Trophoblast cell (in vitro differentiated cells and primary cell): Measurements from ENCODE around the gene IQSEC3.

Experiments
- DNase-seq, 2 donors: peaks; one replicate each; pipeline ENCODE4 v3.0.0-alpha.2; 2016
- H2AFZ ChIP-seq: 2 replicates; pipeline ENCODE4 v1.6.1; 2013; ENCODE audit warnings: low read length, moderate library complexity, mild to moderate bottlenecking; ENCODE audit not compliant: insufficient read depth, poor library complexity
- H2AK5ac ChIP-seq: 2 replicates; pipeline ENCODE4 v1.6.1; 2013; ENCODE audit warnings: mild to moderate bottlenecking, low read length
- H2BK120ac ChIP-seq: 2 replicates; pipeline ENCODE4 v1.6.1; 2013; ENCODE audit warnings: low read length, mild to moderate bottlenecking, moderate library complexity; ENCODE audit not compliant: insufficient read depth, poor library complexity
- H2BK12ac ChIP-seq: 2 replicates; pipeline ENCODE4 v1.6.1; 2013; ENCODE audit warnings: mild to moderate bottlenecking, low read length, moderate library complexity
- H2BK5ac ChIP-seq: 2 replicates; pipeline ENCODE4 v1.6.1; 2013; ENCODE audit warnings: low read length, low read depth, moderate library complexity, mild to moderate bottlenecking; ENCODE audit not compliant: poor library complexity
- H3K14ac ChIP-seq: 2 replicates; pipeline ENCODE4 v1.6.1; 2013; ENCODE audit warnings: mild to moderate bottlenecking, low read length
- H3K18ac ChIP-seq: 2 replicates; pipeline ENCODE4 v1.6.1; 2013; ENCODE audit warnings: mild to moderate bottlenecking, low read length
- H3K23ac ChIP-seq: 2 replicates; pipeline ENCODE4 v1.6.1; 2013; ENCODE audit warnings: low read length
- H3K27ac ChIP-seq: 2 replicates; pipeline ENCODE4 v1.5.1; 2013; ENCODE audit warnings: low read depth, mild to moderate bottlenecking, inconsistent platforms, low read length, moderate library complexity
- H3K27me3 ChIP-seq: 2 replicates; pipeline ENCODE4 v1.6.1; 2013; ENCODE audit warnings: inconsistent platforms, mild to moderate bottlenecking, low read length, moderate library complexity; ENCODE audit not compliant: insufficient read depth
- H3K36me3 ChIP-seq, 2 experiments: 1 replicate in 1 of 2; 2 replicates in 1 of 2; pipeline ENCODE4 v1.6.1; 2013; ENCODE audit warnings: low read length in 2 of 2, mild to moderate bottlenecking in 2 of 2, moderate library complexity in 1 of 2; ENCODE audit not compliant: insufficient read depth in 2 of 2, control insufficient read depth in 1 of 2
- H3K4ac ChIP-seq: 2 replicates; pipeline ENCODE4 v1.6.1; 2013; ENCODE audit warnings: low read depth, mild to moderate bottlenecking, low read length, moderate library complexity
- H3K4me1 ChIP-seq, 2 experiments: 1 replicate in 1 of 2; 2 replicates in 1 of 2; pipeline ENCODE4 v1.6.1; 2013; ENCODE audit warnings: low read length in 2 of 2, mild to moderate bottlenecking in 2 of 2, moderate library complexity in 1 of 2; ENCODE audit not compliant: insufficient read depth in 2 of 2, control insufficient read depth in 1 of 2
- H3K4me2 ChIP-seq: 2 replicates; pipeline ENCODE4 v1.6.1; 2013; ENCODE audit warnings: inconsistent platforms, mild to moderate bottlenecking, low read length, moderate library complexity
- H3K4me3 ChIP-seq: 2 replicates; pipeline ENCODE4 v1.5.1; 2013; ENCODE audit warnings: mild to moderate bottlenecking, low read depth, low read length, inconsistent platforms
- H3K79me1 ChIP-seq: one replicate; pipeline ENCODE4 v1.6.1; 2013; ENCODE audit warnings: low read length
- H3K79me2 ChIP-seq: 2 replicates; pipeline ENCODE4 v1.6.1; 2013; ENCODE audit warnings: low read length, mild to moderate bottlenecking; ENCODE audit not compliant: control insufficient read depth, insufficient read depth, poor library complexity
- H3K9ac ChIP-seq: 2 replicates; pipeline ENCODE4 v1.6.1; 2013; ENCODE audit warnings: mild to moderate bottlenecking, low read length
- H3K9me3 ChIP-seq: 2 replicates; pipeline ENCODE4 v1.6.1; 2013; ENCODE audit warnings: low read depth, mild to moderate bottlenecking, control low read depth, inconsistent platforms, low read length; ENCODE audit not compliant: insufficient read depth
- H4K12ac ChIP-seq: 2 replicates; pipeline ENCODE4 v1.6.1; 2013; ENCODE audit warnings: low read depth, mild to moderate bottlenecking, low read length, moderate library complexity
- H4K8ac ChIP-seq: 2 replicates; pipeline ENCODE4 v1.6.1; 2013; ENCODE audit warnings: low read depth, mild to moderate bottlenecking, low read length, moderate library complexity
- H4K91ac ChIP-seq: one replicate; pipeline ENCODE4 v1.6.1; 2013; ENCODE audit warnings: low read depth, mild to moderate bottlenecking, low read length, moderate library complexity
- WGBS: extraction: QIAGEN DNeasy Blood & Tissue Kit; methylation state at CpG from one replicate; pipeline ENCODE4 v1.1.7; 2013; ENCODE audit warnings: missing lambda C conversion rate; ENCODE audit not compliant: insufficient read length, insufficient coverage; ENCODE audit errors: extremely low coverage; 5-methylcytosine and 5-hydroxymethylcytosine counted together

IQSEC3 gene

DNA sequence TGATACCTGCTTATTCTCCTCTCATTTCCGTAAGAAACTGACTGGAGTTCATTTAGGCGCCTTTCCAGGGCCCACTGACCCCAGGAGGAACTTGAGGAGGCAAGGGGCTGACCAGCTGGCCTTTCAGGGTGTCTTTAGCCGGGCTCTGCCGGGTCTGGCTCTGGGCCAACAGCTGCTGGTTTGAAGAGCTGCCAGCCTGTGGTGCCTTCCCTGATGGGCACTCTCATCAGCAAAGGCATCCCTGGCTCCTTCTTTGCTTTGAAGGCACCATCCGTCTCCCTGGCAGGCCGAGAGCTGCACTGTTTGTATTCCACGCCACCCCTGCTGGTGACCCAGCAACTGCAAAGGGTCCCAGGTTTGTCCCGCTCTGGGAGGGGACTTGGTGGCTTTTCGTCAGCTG lies 42.0 kb downstream of the IQSEC3 start:
- H2AFZ ChIP-seq = no peak overlapping the region
- no peak overlapping the region for H2BK120ac ChIP-seq
- H3K36me3 ChIP-seq = no peaks in the 10 kb centered on the region
- H4K8ac ChIP-seq = no peak overlapping the region
- H2BK12ac ChIP-seq = no peak overlapping the region
- no peak overlapping the region for H2AK5ac ChIP-seq
- no peak for DNase-seq
- H3K9me3 ChIP-seq = no peaks in the 10 kb centered on the region
- H3K79me2 ChIP-seq = no peaks in the 10 kb centered on the region
- no peak overlapping the region for H3K14ac ChIP-seq
- H3K27ac ChIP-seq = no peak overlapping the region
- no peaks in the 10 kb centered on the region for H3K4me1 ChIP-seq
- H3K4ac ChIP-seq = no peak overlapping the region
- H3K9ac ChIP-seq = no peak overlapping the region
- no peak overlapping the region for H3K23ac ChIP-seq
- no peak overlapping the region for H4K12ac ChIP-seq
- H3K4me2 ChIP-seq = no peak overlapping the region
- no peaks in the 10 kb centered on the region for H3K79me1 ChIP-seq
- H4K91ac ChIP-seq = no peak overlapping the region
- no peak overlapping the region for H3K18ac ChIP-seq
- no peak overlapping the region for H2BK5ac ChIP-seq
- no peaks in the 10 kb centered on the region for H3K27me3 ChIP-seq
- H3K4me3 ChIP-seq = no peak overlapping the region
- no CpG with 5 or more reads among the region's 9 CpGs for WGBS

DNA sequence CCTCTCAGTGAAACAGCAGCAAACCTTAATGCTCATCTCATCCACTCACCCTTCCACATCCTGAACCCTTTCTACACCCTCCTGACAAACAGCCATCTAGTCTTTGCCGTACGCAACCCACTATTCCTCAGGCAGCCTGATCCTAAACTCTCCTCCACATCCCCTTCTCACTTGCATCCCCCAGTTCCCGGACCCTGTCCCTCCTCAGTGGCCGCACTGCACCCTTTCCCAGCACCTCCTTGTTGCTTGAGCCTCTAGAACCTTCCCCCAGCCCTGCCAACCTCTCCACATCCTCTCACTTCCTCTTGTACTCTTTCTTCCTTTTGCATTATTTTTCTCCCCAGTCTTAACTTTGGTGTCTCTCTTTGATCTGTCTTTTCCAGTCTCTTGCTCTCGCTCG lies 42.9 kb downstream of the IQSEC3 start:
- no peak for DNase-seq

DNA sequence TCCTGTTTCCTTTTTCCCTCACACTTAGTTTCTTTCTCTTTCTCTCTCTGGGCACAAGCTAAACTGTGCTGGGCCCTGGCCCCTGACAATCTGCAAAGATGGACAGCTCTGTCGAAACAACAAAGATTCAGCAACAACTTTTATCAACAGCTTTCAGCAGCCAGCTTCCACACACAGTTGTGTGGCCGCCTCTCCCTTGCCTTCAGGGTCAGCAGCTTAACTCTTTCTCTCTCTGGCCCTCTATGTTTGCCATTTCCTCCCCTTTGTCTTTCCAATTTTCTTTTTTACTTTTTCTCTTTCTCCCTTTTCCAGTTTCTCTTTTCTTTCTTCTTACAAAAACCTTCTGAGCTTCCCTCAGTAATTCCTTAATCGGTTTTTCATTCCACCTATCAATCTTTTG lies 43.3 kb downstream of the IQSEC3 start:
- no CpG with 5 or more reads among the region's 3 CpGs for WGBS
- no peaks in the 10 kb centered on the region for H3K79me2 ChIP-seq

More for the DNA sequence above, 42.9 kb downstream of the IQSEC3 start:
- Histone ChIP-seq H3K4ac (no peak overlapping the region), H4K91ac (no peak overlapping the region), H3K4me2 (no peak overlapping the region), H2BK12ac (no peak overlapping the region), H3K23ac (no peak overlapping the region), H4K8ac (no peak overlapping the region), H3K79me1 (no peaks in the 10 kb centered on the region), H3K14ac (no peak overlapping the region), H3K9me3 (no peaks in the 10 kb centered on the region), H3K9ac (no peak overlapping the region), H3K36me3 (no peaks in the 10 kb centered on the region), H2AK5ac (no peak overlapping the region), H3K18ac (no peak overlapping the region), H2AFZ (no peak overlapping the region), H2BK5ac (no peak overlapping the region), H3K27ac (no peak overlapping the region), H3K4me3 (no peak overlapping the region), H2BK120ac (no peak overlapping the region), H3K27me3 (no peaks in the 10 kb centered on the region), H3K79me2 (no peaks in the 10 kb centered on the region), H4K12ac (no peak overlapping the region), H3K4me1 (no peaks in the 10 kb centered on the region)
- no CpG with 5 or more reads among the region's 6 CpGs for WGBS

DNA sequence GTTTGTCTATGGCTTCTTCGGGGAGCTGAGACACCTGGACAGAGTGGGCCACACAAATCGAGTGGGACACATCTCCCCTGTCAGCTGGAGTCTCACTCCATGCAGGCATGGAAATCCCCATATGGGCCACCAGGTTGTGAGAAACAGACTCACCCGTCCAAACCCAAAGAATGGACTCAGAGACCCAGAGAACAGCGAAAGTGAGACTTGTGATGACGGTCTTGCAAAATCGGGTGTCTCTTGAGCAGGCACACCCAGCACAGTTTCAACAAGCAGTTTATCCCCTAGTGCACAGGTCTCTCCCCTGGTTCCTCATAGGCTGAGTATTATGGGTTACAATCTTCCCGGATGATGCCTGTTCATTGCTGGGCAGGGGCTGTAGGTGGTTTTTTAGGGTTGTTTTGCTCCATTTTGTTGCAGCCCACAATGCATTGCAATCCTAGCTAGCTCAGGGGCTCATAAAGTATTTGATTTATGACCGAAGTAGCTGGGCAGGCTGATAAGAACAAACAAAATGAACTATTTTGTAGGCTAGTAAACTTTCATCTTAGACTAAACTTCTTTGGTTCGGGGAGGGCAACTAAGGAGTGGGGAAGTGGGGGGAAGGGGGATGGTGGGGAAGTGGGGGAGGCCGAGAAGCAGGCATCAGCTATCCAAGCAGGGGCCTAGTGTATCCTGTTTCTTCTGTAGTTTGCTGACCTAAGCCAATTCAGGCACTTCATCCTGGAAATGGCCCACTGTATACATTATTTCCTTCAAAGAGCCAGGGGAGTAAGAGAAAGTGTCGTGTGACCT lies 45.3 kb downstream of the IQSEC3 start:
- Histone ChIP-seq H3K79me1 (no peaks in the 10 kb centered on the region), H3K18ac (no peak overlapping the region), H3K14ac (no peak overlapping the region), H2BK5ac (no peak overlapping the region), H4K8ac (no peak overlapping the region), H2AFZ (no peak overlapping the region), H3K9me3 (no peaks in the 10 kb centered on the region), H2AK5ac (no peak overlapping the region), H4K12ac (no peak overlapping the region), H3K36me3 (no peaks in the 10 kb centered on the region), H3K4me1 (no peaks in the 10 kb centered on the region), H2BK12ac (no peak overlapping the region), H3K27me3 (no peaks in the 10 kb centered on the region), H3K4me2 (no peak overlapping the region), H3K23ac (no peak overlapping the region), H2BK120ac (no peak overlapping the region), H3K4me3 (no peak overlapping the region), H4K91ac (no peak overlapping the region), H3K4ac (no peak overlapping the region), H3K9ac (no peak overlapping the region), H3K27ac (no peak overlapping the region), H3K79me2 (no peaks in the 10 kb centered on the region)
- no CpG with 5 or more reads among the region's 11 CpGs for WGBS
- peak; percentile 5 to 14 for DNase-seq

More for the DNA sequence above, 43.3 kb downstream of the IQSEC3 start:
- H2AFZ ChIP-seq = no peak overlapping the region
- no peaks in the 10 kb centered on the region for H3K79me1 ChIP-seq
- no peak overlapping the region for H4K8ac ChIP-seq
- no peak overlapping the region for H3K27ac ChIP-seq
- H3K4me3 ChIP-seq = no peak overlapping the region
- no peak overlapping the region for H3K9ac ChIP-seq
- H2BK12ac ChIP-seq = no peak overlapping the region
- H4K91ac ChIP-seq = no peak overlapping the region
- H3K23ac ChIP-seq = no peak overlapping the region
- no peak overlapping the region for H4K12ac ChIP-seq
- H2AK5ac ChIP-seq = no peak overlapping the region
- no peak overlapping the region for H2BK120ac ChIP-seq
- H2BK5ac ChIP-seq = no peak overlapping the region
- no peaks in the 10 kb centered on the region for H3K27me3 ChIP-seq
- H3K14ac ChIP-seq = no peak overlapping the region
- no peak overlapping the region for H3K18ac ChIP-seq
- H3K36me3 ChIP-seq = no peaks in the 10 kb centered on the region
- DNase-seq = no peak
- no peak overlapping the region for H3K4me2 ChIP-seq
- H3K9me3 ChIP-seq = no peaks in the 10 kb centered on the region
- no peaks in the 10 kb centered on the region for H3K4me1 ChIP-seq
- H3K4ac ChIP-seq = no peak overlapping the region
